T-helper 1 cell (primary cell): ENCODE measurements around the gene TCEA2.

ENCODE experiments used
- DNase-seq, 5 donors: peaks; one replicate each; pipeline ENCODE4 v3.0.0-alpha.2; 2012 to 2020
- total RNA-seq, 4 donors: gene quantifications; one replicate each; lab custom pipeline; 2026; lab: John Stamatoyannopoulos, UW

The TCEA2 gene
- total RNA-seq, result 7.0 to 13.2 (median 11.6) reads per million in 4 donors

- DNase-seq, result peak; percentile 77 to 94 (median 89)
These were observed at the start of gene TCEA2 for GRCh38 chr20:64062596-64063388. Gene TCEA2 (plus strand): TSS chr20:64063198. CDS start chr20:64063313, 115 bp downstream.

GRCh38 chr20:64015635-64016034 is 47.4 kb upstream of the TCEA2 start:
- no peak for DNase-seq

- no peak for DNase-seq
These were observed 41.6 kb upstream of the TCEA2 start for GRCh38 chr20:64021124-64021975.

GRCh38 chr20:64022671-64023360 is 40.2 kb upstream of the TCEA2 start:
- no peak for DNase-seq

GRCh38 chr20:64023361-64024140 is 39.4 kb upstream of the TCEA2 start:
- DNase-seq, result no peak

GRCh38 chr20:64024141-64024990 is 38.6 kb upstream of the TCEA2 start:
- no peak for DNase-seq

GRCh38 chr20:64025101-64025825 is 37.7 kb upstream of the TCEA2 start:
- DNase-seq, result no peak

GRCh38 chr20:64025826-64026412 is 37.1 kb upstream of the TCEA2 start:
- DNase-seq, result no peak

GRCh38 chr20:64027981-64028685 is 34.9 kb upstream of the TCEA2 start:
- no peak for DNase-seq

GRCh38 chr20:64029293-64030117 is 33.5 kb upstream of the TCEA2 start:
- no peak for DNase-seq

GRCh38 chr20:64030371-64031134 is 32.4 kb upstream of the TCEA2 start:
- DNase-seq, result no peak

GRCh38 chr20:64031822-64032314 is 31.1 kb upstream of the TCEA2 start:
- no peak for DNase-seq

GRCh38 chr20:64032706-64033624 is 30.0 kb upstream of the TCEA2 start:
- DNase-seq, result no peak

GRCh38 chr20:64033981-64034493 is 29.0 kb upstream of the TCEA2 start:
- DNase-seq, result no peak

- peak in 1 of 5 donors; percentile 77 for DNase-seq
These were observed 27.7 kb upstream of the TCEA2 start for GRCh38 chr20:64035066-64035932.
